Psoas muscle (tissue), 8 donors: ENCODE results near the gene P3H4. TPM values are rescaled to one million over a fixed set of nuclear protein-coding genes. Genes with fewer than 3 reads are reported as not detected.

ENCODE experiments used
- ATAC-seq, 4 donors: fragments of 200-7000 bp; cut with Tn5 transposase; one replicate each; pipeline ENCODE4 v1.9.1; 2020; ENCODE audit warnings: moderate library complexity in 3 of 4, mild to moderate bottlenecking in 2 of 4
- DNase-seq, 2 donors: peaks; one replicate each; pipeline ENCODE4 v3.0.0-alpha.2; 2020
- H3K27ac ChIP-seq: fragments of 200-600 bp; one replicate; pipeline ENCODE4 v1.8.0; 2022
- H3K27me3 ChIP-seq, 3 donors: fragments of 200-600 bp in 1 of 3; one replicate each; pipeline versions ENCODE4 v1.6.1 to v1.8.0; 2013 to 2022; ENCODE audit warnings: low read length in 2 of 3, mild to moderate bottlenecking in 2 of 3, moderate library complexity in 1 of 3; ENCODE audit not compliant: insufficient read depth in 3 of 3
- H3K36me3 ChIP-seq, 2 donors: fragments of 200-600 bp in 1 of 2; one replicate each; pipeline versions ENCODE4 v1.6.1 to v1.8.0; 2013 to 2022; ENCODE audit warnings: low read depth in 1 of 2, mild to moderate bottlenecking in 1 of 2, moderate library complexity in 1 of 2; ENCODE audit not compliant: insufficient read depth in 1 of 2
- H3K4me1 ChIP-seq: fragments of 200-600 bp; one replicate; pipeline ENCODE4 v1.8.0; 2022
- H3K4me3 ChIP-seq: fragments of 200-600 bp; one replicate; pipeline ENCODE4 v1.8.0; 2022; ENCODE audit warnings: mild to moderate bottlenecking
- H3K9me3 ChIP-seq: fragments of 200-600 bp; one replicate; pipeline ENCODE4 v1.8.0; 2022
- WGBS, 3 donors: extraction: QIAGEN DNeasy Blood & Tissue Kit; methylation state at CpG; one replicate each; pipeline versions ENCODE4 v1.1.6 to v1.1.7; 2013; 5-methylcytosine and 5-hydroxymethylcytosine counted together
- intact Hi-C, 2 donors: fragments of 100-400 bp; cut with DNase I; formaldehyde crosslinking; loops; one replicate each; pipeline versions ENCODE4 v1.11.0 to v1.14.2; 2022
- polyA plus RNA-seq, 3 donors: library from polyadenylated mRNA; stranded (reverse); fragments of 200-250 nt; gene quantifications; one replicate each; pipeline ENCODE4 v1.2.3, GENCODE V29; 2013
- total RNA-seq, 4 donors: library from RNA; stranded (reverse); fragmentation: NEBNext Ultra II Directional in 2 of 4; extraction: Animal tissue kit (Norgen Biotek cat#: 25700) in 2 of 4; gene quantifications; one replicate each; pipeline versions ENCODE4 v1.2.1 to v1.2.4, GENCODE V29; 2021 to 2023
- TF ChIP-seq, protein P1 (sequence below): fragments of 200-600 bp; IDR thresholded peaks from one replicate; pipeline ENCODE4 v1.8.0; 2022; ENCODE audit warnings: antibody characterized with exemption
- donor health status: healthy with polysubstance abuse.
- donor health status: DM: no; HTN: no; CAD: no; lungs with moderate emphysema.
- donor health status: Bipolar disorder and iron deficiency.
- donor health status: healthy.
- donor health status: DM: yes; HTN: yes; CAD: no.
- donor health status: DM: no; HTN: no; CAD: no.
- donor health status: DM: no; HTN: no; CAD: no.
- donor health status: DM: yes; HTN: yes; CAD: no.

Gene P3H4
- total and polyA plus RNA-seq, 7 donors: 0.58 to 3.4 (median 1.7) TPM

DNA sequence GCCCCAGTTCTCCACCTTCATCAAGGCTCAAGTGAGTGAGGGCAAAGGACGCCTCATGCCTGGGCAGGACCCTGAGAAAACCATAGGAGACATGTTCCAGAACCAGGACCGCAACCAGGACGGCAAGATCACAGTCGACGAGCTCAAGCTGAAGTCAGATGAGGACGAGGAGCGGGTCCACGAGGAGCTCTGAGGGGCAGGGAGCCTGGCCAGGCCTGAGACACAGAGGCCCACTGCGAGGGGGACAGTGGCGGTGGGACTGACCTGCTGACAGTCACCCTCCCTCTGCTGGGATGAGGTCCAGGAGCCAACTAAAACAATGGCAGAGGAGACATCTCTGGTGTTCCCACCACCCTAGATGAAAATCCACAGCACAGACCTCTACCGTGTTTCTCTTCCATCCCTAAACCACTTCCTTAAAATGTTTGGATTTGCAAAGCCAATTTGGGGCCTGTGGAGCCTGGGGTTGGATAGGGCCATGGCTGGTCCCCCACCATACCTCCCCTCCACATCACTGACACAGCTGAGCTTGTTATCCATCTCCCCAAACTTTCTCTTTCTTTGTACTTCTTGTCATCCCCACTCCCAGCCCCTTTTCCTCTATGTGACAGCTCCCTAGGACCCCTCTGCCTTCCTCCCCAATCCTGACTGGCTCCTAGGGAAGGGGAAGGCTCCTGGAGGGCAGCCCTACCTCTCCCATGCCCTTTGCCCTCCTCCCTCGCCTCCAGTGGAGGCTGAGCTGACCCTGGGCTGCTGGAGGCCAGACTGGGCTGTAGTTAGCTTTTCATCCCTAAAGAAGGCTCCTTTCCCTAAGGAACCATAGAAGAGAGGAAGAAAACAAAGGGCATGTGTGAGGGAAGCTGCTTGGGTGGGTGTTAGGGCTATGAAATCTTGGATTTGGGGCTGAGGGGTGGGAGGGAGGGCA is 10.7 kb upstream of the P3H4 start:
- H3K27ac ChIP-seq: no peak overlapping the region
- TF ChIP-seq, protein P1, sequence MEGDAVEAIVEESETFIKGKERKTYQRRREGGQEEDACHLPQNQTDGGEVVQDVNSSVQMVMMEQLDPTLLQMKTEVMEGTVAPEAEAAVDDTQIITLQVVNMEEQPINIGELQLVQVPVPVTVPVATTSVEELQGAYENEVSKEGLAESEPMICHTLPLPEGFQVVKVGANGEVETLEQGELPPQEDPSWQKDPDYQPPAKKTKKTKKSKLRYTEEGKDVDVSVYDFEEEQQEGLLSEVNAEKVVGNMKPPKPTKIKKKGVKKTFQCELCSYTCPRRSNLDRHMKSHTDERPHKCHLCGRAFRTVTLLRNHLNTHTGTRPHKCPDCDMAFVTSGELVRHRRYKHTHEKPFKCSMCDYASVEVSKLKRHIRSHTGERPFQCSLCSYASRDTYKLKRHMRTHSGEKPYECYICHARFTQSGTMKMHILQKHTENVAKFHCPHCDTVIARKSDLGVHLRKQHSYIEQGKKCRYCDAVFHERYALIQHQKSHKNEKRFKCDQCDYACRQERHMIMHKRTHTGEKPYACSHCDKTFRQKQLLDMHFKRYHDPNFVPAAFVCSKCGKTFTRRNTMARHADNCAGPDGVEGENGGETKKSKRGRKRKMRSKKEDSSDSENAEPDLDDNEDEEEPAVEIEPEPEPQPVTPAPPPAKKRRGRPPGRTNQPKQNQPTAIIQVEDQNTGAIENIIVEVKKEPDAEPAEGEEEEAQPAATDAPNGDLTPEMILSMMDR: no peak
- WGBS, 3 donors: 76 to 79% (median 79%) methylated on average over 12 of the region's 12 CpGs
- peaks cover 0 to 34% of the 10 kb centered on the region in 2 donors for H3K36me3 ChIP-seq
- intact Hi-C loops: loop anchor here in 1 of 2 donors (1.0 kb wide), 1 partner anchor 19 kb away; no protein-coding TSS in a partner anchor
- H3K27me3 ChIP-seq: no peaks in the 10 kb centered on the region
- no peaks in the 10 kb centered on the region for H3K4me1 ChIP-seq
- ATAC-seq (no peak), DNase-seq (no peak)
- no peak overlapping the region for H3K4me3 ChIP-seq
- H3K9me3 ChIP-seq: no peaks in the 10 kb centered on the region

DNA sequence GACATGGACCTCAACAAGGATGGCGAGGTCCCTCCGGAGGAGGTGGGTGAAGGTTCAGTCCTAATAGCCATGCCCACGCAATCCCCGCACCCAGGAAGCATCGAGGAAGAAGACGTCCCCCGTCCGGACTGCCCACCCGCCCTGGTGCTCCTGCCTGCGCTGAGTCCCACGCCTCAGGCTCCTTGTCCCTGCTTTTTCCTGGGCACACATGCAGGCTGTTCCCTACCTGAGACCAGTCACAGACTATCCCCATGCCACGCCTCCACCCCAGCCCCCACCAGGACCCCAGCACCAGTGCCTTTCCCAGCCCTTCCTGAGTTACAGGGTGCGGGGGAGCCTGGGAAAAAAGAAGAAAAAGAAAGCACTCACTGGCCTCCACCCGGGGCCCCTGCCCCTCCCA is 10.0 kb upstream of the P3H4 start:
- intact Hi-C loops: no loop called here
- no peak overlapping the region for H3K27ac ChIP-seq
- DNase-seq (no peak), ATAC-seq (peak in 1 of 4 donors; percentile 23)
- no peaks in the 10 kb centered on the region for H3K4me1 ChIP-seq
- no peak overlapping the region for H3K4me3 ChIP-seq
- 82 to 89% (median 86%) methylated on average over 13 to 14 of the region's 14 CpGs for WGBS, 3 donors
- TF ChIP-seq, protein P1: no peak
- H3K36me3 ChIP-seq: peaks cover 0 to 27% of the 10 kb centered on the region in 2 donors
- no peaks in the 10 kb centered on the region for H3K9me3 ChIP-seq
- H3K27me3 ChIP-seq: no peaks in the 10 kb centered on the region

DNA sequence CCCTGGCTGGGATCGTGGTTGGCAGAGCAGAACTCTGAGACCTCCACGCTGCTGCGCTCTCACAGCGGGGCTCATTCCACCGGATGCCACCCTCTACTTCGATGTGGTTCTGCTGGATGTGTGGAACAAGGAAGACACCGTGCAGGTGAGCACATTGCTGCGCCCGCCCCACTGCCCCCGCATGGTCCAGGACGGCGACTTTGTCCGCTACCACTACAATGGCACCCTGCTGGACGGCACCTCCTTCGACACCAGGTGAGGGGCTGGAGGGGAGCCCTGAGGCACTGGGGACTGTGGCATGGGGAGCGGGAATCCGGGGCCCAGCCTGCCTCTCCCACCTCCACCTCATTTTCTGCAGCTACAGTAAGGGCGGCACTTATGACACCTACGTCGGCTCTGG is 6.3 kb upstream of the P3H4 start:
- ATAC-seq (no peak), DNase-seq (no peak)
- TF ChIP-seq, protein P1: no peak
- no peak overlapping the region for H3K27ac ChIP-seq
- no peaks in the 10 kb centered on the region for H3K4me1 ChIP-seq
- intact Hi-C loops: no loop called here
- no peak overlapping the region for H3K4me3 ChIP-seq
- no peaks in the 10 kb centered on the region for H3K9me3 ChIP-seq
- no peaks in the 10 kb centered on the region for H3K36me3 ChIP-seq
- no peaks in the 10 kb centered on the region for H3K27me3 ChIP-seq
- 94 to 97% (median 97%) methylated on average over 20 of the region's 20 CpGs for WGBS, 3 donors

DNA sequence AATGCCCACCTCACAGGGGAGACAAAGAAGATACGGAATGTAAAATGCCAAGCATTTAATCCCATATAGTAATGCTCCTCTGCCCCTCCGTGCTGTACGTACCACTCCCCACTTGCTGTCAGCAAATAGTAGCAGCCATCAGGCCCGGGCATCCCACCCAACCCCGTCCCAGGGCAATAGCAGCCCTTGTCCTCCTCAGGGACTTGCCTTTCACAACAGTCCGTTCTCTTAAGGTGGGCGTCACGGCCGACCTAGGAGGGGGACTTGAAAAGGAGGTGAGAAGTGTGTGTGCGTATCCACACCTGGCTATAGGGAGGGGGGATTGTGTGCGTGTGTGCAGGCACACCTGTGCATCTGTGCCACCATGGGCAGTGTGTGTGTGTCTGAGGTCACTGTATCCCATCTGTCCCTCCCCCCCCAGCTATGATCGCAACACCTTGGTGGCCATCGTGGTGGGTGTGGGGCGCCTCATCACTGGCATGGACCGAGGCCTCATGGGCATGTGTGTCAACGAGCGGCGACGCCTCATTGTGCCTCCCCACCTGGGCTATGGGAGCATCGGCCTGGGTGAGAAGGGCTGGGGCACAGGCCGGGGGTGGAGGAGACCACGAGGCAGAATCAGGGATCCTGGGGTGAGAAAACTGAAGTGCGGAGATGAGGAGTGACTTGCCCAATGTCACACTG is 5.0 kb upstream of the P3H4 start:
- Histone ChIP-seq H3K27me3 (no peaks in the 10 kb centered on the region), H3K36me3 (no peaks in the 10 kb centered on the region), H3K4me1 (no peaks in the 10 kb centered on the region), H3K4me3 (no peak overlapping the region), H3K27ac (no peak overlapping the region), H3K9me3 (no peaks in the 10 kb centered on the region)
- WGBS, 3 donors: 92 to 95% (median 93%) methylated on average over 20 to 23 of the region's 23 CpGs
- intact Hi-C loops: no loop called here
- TF ChIP-seq, protein P1: no peak
- ATAC-seq (no peak), DNase-seq (no peak)
